Subcutaneous adipose tissue (tissue), 4 donors: ENCODE data around the gene TNFSF13. TPM values are rescaled to one million over a fixed set of nuclear protein-coding genes. Genes with fewer than 3 reads are reported as not detected.

Source experiments
- total RNA-seq, 4 donors: library from RNA; depleted of rRNA; stranded (reverse); fragments of >200 nt; gene quantifications; one replicate each; pipeline ENCODE4 v1.1.0, GENCODE V29; 2016
- TF ChIP-seq, protein P1 (sequence below): fragments of 450-650 bp; IDR thresholded peaks from one replicate; pipeline ENCODE4 v1.5.1; 2016; ENCODE audit warnings: low read depth, mild to moderate bottlenecking, control low read depth, antibody characterized with exemption, moderate library complexity

The TNFSF13 gene
- total RNA-seq, 4 donors from 2014 or later, result 22.8 to 69.5 (median 53.1) TPM

DNA sequence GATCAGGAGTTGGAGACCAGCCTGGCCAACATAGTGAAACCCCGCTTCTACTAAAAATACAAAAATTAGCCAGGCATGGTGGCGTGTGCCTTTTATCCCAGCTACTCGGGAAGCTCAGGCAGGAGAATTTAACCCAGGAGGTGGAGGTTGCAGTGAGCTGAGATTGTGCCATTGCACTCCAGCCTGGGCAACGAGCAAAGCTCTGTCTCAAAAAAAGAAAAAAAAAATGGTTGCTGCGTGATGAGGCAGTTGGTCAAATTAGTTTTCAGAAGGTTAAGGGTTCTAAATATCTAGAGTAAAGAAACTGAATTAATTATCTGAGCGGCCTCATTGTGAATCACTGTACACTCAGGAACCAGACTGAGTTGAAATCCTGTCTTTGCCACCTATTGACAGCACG lies 17.4 kb downstream of the TNFSF13 start:
- TF ChIP-seq, protein P1, sequence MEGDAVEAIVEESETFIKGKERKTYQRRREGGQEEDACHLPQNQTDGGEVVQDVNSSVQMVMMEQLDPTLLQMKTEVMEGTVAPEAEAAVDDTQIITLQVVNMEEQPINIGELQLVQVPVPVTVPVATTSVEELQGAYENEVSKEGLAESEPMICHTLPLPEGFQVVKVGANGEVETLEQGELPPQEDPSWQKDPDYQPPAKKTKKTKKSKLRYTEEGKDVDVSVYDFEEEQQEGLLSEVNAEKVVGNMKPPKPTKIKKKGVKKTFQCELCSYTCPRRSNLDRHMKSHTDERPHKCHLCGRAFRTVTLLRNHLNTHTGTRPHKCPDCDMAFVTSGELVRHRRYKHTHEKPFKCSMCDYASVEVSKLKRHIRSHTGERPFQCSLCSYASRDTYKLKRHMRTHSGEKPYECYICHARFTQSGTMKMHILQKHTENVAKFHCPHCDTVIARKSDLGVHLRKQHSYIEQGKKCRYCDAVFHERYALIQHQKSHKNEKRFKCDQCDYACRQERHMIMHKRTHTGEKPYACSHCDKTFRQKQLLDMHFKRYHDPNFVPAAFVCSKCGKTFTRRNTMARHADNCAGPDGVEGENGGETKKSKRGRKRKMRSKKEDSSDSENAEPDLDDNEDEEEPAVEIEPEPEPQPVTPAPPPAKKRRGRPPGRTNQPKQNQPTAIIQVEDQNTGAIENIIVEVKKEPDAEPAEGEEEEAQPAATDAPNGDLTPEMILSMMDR, result no peak

DNA sequence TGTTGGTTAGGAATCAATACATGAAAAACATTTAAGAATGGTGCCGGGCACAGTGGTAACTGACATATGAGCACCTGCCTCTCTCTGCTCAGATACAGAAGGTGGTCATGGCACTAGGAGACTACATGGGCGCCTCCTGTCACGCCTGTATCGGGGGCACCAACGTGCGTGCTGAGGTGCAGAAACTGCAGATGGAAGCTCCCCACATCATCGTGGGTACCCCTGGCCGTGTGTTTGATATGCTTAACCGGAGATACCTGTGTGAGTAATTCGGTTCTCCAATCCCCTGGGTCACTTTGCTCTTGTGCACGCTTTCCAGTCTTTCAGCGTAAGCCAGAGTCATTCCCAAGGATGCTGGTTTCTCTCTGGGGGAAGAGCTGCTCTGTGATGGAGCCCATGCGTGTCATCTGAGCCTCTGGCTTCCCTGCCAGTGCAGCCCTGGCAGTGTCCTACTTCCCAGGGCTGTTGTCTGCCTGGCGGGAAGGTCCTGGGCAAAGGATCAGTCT lies 17.9 kb downstream of the TNFSF13 start:
- TF ChIP-seq, protein P1, result no peak

DNA sequence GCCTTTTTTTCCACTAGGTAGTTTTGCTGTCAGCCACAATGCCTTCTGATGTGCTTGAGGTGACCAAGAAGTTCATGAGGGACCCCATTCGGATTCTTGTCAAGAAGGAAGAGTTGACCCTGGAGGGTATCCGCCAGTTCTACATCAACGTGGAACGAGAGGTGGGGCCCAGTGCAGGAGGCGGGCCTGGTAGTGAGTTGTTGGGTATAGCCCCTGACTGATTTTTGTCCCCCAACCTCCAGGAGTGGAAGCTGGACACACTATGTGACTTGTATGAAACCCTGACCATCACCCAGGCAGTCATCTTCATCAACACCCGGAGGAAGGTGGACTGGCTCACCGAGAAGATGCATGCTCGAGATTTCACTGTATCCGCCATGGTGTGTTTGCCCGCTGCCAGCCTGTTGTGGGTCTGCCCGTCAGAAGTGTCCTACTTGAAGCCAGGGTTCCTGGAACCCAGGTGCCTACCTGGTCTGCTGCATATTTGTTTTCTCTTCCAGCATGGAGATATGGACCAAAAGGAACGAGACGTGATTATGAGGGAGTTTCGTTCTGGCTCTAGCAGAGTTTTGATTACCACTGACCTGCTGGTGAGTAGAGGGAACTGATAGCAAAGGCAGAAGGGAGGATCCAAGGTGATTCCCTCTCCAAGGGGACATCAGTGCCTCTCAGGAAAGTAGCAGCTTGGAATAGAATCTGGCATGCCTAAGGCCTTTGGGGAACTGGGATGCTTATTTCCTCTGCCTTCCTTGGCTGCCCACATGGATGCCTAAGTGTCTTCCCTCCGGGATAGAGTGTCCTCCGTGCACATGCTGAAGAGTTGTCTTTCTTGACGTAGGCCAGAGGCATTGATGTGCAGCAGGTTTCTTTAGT lies 19.0 kb downstream of the TNFSF13 start:
- TF ChIP-seq, protein P1, result no peak

DNA sequence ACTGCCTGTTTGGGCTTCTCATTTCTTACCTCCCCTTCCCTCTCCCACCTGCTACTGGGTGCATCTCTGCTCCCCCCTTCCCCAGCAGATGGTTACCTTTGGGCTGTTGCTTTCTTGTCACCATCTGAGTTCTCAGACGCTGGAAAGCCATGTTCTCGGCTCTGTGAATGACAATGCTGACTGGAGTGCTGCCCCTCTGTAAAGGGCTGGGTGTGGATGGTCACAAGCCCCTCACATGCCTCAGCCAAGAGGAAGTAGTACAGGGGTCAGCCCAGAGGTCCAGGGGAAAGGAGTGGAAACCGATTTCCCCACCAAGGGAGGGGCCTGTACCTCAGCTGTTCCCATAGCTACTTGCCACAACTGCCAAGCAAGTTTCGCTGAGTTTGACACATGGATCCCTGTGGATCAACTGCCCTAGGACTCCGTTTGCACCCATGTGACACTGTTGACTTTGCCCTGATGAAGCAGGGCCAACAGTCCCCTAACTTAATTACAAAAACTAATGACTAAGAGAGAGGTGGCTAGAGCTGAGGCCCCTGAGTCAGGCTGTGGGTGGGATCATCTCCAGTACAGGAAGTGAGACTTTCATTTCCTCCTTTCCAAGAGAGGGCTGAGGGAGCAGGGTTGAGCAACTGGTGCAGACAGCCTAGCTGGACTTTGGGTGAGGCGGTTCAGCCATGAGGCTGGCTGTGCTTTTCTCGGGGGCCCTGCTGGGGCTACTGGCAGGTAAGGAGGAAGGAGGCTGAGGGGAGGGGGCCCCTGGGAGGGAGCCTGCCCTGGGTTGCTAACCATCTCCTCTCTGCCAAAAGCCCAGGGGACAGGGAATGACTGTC lies 20.7 kb downstream of the TNFSF13 start, which contains the start of gene CD68:
CD68 (plus strand) TSS at position 638 of the 833 bp plus-strand sequence; CDS start at position 678, 40 bp downstream.
- TF ChIP-seq, protein P1, result no peak

DNA sequence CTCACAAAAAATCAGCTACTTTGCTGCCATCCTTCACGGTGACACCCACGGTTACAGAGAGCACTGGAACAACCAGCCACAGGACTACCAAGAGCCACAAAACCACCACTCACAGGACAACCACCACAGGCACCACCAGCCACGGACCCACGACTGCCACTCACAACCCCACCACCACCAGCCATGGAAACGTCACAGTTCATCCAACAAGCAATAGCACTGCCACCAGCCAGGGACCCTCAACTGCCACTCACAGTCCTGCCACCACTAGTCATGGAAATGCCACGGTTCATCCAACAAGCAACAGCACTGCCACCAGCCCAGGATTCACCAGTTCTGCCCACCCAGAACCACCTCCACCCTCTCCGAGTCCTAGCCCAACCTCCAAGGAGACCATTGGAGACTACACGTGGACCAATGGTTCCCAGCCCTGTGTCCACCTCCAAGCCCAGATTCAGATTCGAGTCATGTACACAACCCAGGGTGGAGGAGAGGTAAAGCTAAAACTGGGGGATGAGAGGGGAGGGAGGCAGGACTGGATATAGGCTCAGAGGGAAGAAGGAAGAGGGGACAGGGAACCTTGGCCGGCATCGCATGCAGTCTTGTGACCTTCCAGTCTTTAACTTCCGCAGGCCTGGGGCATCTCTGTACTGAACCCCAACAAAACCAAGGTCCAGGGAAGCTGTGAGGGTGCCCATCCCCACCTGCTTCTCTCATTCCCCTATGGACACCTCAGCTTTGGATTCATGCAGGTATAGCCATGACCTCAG lies 21.5 kb downstream of the TNFSF13 start:
- TF ChIP-seq, protein P1, result no peak

DNA sequence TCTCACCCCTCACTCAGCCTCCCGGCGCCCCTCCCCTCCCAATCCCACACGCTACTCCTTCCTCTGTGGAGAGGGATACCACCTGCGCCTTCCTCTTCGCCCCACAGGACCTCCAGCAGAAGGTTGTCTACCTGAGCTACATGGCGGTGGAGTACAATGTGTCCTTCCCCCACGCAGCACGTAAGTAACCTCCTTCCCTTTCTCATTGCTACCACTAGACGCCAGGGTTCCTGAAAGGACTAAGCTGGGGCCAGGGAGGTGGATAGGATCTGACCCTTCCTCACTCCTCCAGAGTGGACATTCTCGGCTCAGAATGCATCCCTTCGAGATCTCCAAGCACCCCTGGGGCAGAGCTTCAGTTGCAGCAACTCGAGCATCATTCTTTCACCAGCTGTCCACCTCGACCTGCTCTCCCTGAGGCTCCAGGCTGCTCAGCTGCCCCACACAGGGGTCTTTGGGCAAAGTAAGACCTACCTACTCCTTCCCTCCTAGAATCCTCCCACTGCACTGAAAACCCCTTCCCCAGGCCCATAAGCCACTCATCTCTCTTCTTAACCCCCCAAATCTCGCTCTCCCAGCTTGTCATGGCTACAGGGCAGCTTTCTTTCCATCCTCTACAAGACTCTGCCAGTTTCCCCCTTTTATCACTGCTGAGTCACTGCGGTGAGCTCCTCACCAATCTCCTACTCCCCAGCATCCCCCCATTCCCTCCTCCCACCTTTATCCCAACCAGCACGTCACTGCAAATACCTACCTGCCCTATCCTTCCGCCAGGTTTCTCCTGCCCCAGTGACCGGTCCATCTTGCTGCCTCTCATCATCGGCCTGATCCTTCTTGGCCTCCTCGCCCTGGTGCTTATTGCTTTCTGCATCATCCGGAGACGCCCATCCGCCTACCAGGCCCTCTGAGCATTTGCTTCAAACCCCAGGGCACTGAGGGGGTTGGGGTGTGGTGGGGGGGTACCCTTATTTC lies 22.3 kb downstream of the TNFSF13 start:
- TF ChIP-seq, protein P1, result no peak
